Ovary (tissue), 3 donors: ENCODE results near the gene NCAM1.

Experiments used
- POLR2A ChIP-seq: fragments of 450-650 bp; IDR thresholded peaks from one replicate; pipeline ENCODE4 v1.6.1; 2017; ENCODE audit warnings: antibody characterized with exemption, mild to moderate bottlenecking, moderate library complexity
- TF ChIP-seq, protein P1 (sequence below), 3 donors: fragments of 450-650 bp in 2 of 3; fragments of 200-600 bp in 1 of 3; IDR thresholded peaks; one replicate each; pipeline versions ENCODE4 v1.5.1 to v1.8.0; 2016 to 2022; ENCODE audit warnings: antibody characterized with exemption in 3 of 3, mild to moderate bottlenecking in 1 of 3
- donor health status: DM: no; HTN: no; CAD: no.

DNA sequence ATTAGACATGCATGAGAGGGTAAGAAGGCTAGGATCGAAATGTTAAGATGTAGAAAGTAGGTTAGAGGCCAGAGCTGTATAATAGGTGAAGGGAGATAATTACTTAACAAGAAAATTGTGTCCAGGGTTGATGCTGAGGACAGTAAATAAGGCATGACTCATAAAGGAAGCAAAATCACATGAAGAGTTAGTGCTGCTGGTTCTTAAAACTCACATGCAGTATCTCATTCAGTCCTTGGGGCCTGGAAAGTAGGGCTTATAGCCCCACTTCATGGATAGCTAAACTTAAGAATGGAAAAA is 130.2 kb downstream of the NCAM1 start:
- no peak for TF ChIP-seq POLR2A
- TF ChIP-seq, protein P1, sequence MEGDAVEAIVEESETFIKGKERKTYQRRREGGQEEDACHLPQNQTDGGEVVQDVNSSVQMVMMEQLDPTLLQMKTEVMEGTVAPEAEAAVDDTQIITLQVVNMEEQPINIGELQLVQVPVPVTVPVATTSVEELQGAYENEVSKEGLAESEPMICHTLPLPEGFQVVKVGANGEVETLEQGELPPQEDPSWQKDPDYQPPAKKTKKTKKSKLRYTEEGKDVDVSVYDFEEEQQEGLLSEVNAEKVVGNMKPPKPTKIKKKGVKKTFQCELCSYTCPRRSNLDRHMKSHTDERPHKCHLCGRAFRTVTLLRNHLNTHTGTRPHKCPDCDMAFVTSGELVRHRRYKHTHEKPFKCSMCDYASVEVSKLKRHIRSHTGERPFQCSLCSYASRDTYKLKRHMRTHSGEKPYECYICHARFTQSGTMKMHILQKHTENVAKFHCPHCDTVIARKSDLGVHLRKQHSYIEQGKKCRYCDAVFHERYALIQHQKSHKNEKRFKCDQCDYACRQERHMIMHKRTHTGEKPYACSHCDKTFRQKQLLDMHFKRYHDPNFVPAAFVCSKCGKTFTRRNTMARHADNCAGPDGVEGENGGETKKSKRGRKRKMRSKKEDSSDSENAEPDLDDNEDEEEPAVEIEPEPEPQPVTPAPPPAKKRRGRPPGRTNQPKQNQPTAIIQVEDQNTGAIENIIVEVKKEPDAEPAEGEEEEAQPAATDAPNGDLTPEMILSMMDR (IDR thresholded peaks at IDR 0.05), result no peak
